B cell (primary cell): Measurements from ENCODE around the gene SFMBT2. TPM values are rescaled to one million over a fixed set of nuclear protein-coding genes. Genes with fewer than 3 reads are reported as not detected.
A peak's percentile ranks its signal among the peaks of the same experiment; 100 is the strongest.

Experiments
- ATAC-seq: fragments of 200-7000 bp; cut with Tn5 transposase; one replicate; pipeline ENCODE4 v1.10.0; 2021; ENCODE audit warnings: low read depth, mild to moderate bottlenecking, moderate number of reproducible peaks, moderate library complexity
- CTCF ChIA-PET: fragments of 350-600 bp; sonication (Branson Sonifier 250); formaldehyde crosslinking; loops from one replicate; lab custom pipeline; 2021; ENCODE audit warnings: antibody characterized with exemption, inconsistent platforms; lab: Charles Lee
- POLR2A ChIA-PET: fragments of 350-600 bp; sonication (Branson Sonifier 250); formaldehyde crosslinking; loops from one replicate; lab custom pipeline; 2021; ENCODE audit warnings: antibody characterized with exemption; lab: Charles Lee
- DNase-seq: peaks from one replicate; pipeline ENCODE4 v3.0.0; 2013
- H2AFZ ChIP-seq: 2 replicates; pipeline ENCODE4 v1.6.1; 2012; ENCODE audit warnings: mild to moderate bottlenecking, low read depth, low read length; ENCODE audit not compliant: insufficient read depth, poor library complexity, severe bottlenecking
- H3K27ac ChIP-seq, 2 donors: 1 replicate in 1 of 2; 2 replicates in 1 of 2; pipeline ENCODE4 v1.5.1; 2012 to 2013; ENCODE audit warnings: low read length in 2 of 2, mild to moderate bottlenecking in 2 of 2, moderate library complexity in 1 of 2
- H3K27me3 ChIP-seq, 4 experiments: fragments of 200-600 bp in 1 of 4; sonication (generic) in 1 of 4; replicated peaks in 1 of 4; 1 replicate in 2 of 4; 2 replicates in 2 of 4; pipeline versions ENCODE4 v1.6.1 to v1.7.0; 2013 to 2016; ENCODE audit warnings: low read length in 3 of 4, mild to moderate bottlenecking in 2 of 4, mixed read lengths in 1 of 4, moderate library complexity in 1 of 4; ENCODE audit not compliant: insufficient read depth in 4 of 4, control insufficient read depth in 3 of 4; ENCODE audit errors: control extremely low read depth in 1 of 4
- H3K36me3 ChIP-seq, 2 experiments: replicated peaks in 1 of 2; 1 replicate in 1 of 2; 2 replicates in 1 of 2; pipeline versions ENCODE4 v1.6.1 to v1.7.1; 2013; ENCODE audit warnings: low read length in 1 of 2; ENCODE audit not compliant: insufficient read depth in 2 of 2, control insufficient read depth in 1 of 2; ENCODE audit errors: control extremely low read depth in 1 of 2, extremely low read depth in 1 of 2
- H3K4me1 ChIP-seq, 2 donors: fragments of 200-600 bp in 1 of 2; sonication (generic) in 1 of 2; 1 replicate in 1 of 2; 2 replicates in 1 of 2; pipeline versions ENCODE4 v1.5.1 to v1.6.1; 2013 to 2017; ENCODE audit warnings: low read length in 2 of 2; ENCODE audit not compliant: control insufficient read depth in 2 of 2, insufficient read depth in 2 of 2
- H3K4me2 ChIP-seq: replicated peaks from 2 replicates; pipeline ENCODE3; 2012; ENCODE audit warnings: mild to moderate bottlenecking, low read depth, low read length; ENCODE audit not compliant: poor library complexity, severe bottlenecking
- H3K4me3 ChIP-seq, 5 experiments: fragments of 200-600 bp in 1 of 5; sonication (generic) in 1 of 5; 1 replicate in 3 of 5; 2 replicates in 2 of 5; pipeline versions ENCODE4 v1.5.1 to v1.7.0; 2011 to 2016; ENCODE audit warnings: low read length in 4 of 5, mild to moderate bottlenecking in 4 of 5, low read depth in 2 of 5, control low read depth in 1 of 5, moderate library complexity in 1 of 5; ENCODE audit not compliant: insufficient read depth in 1 of 5; ENCODE audit errors: control extremely low read depth in 1 of 5, extremely low read depth in 1 of 5
- H3K79me2 ChIP-seq: fragments of 200-600 bp; sonication (generic); one replicate; pipeline ENCODE4 v1.6.0; 2016; ENCODE audit warnings: low read length; ENCODE audit not compliant: control insufficient read depth, insufficient read depth
- H3K9ac ChIP-seq: fragments of 200-600 bp; sonication (generic); 2 replicates; pipeline ENCODE4 v1.6.1; 2017; ENCODE audit warnings: mild to moderate bottlenecking, low read length, moderate library complexity
- H3K9me3 ChIP-seq, 3 donors: one replicate each; pipeline versions ENCODE4 v1.6.1 to v1.7.1; 2013; ENCODE audit warnings: low read length in 2 of 3; ENCODE audit not compliant: control insufficient read depth in 2 of 3, insufficient read depth in 1 of 3; ENCODE audit errors: control extremely low read depth in 1 of 3
- H4K20me1 ChIP-seq: 2 replicates; pipeline ENCODE4 v1.6.0; 2012; ENCODE audit warnings: mild to moderate bottlenecking, low read length; ENCODE audit not compliant: insufficient read depth, control insufficient read depth, poor library complexity, severe bottlenecking
- H3K27ac Mint-ChIP-seq: one replicate; pipeline ENCODE4 v1.8.0; 2021; ENCODE audit warnings: mixed read lengths
- H3K27me3 Mint-ChIP-seq: one replicate; pipeline ENCODE4 v1.8.0; 2021; ENCODE audit warnings: mixed read lengths
- H3K4me1 Mint-ChIP-seq: one replicate; pipeline ENCODE4 v1.8.0; 2021; ENCODE audit warnings: mixed read lengths
- H3K4me3 Mint-ChIP-seq: one replicate; pipeline ENCODE4 v1.8.0; 2021; ENCODE audit warnings: mixed read lengths
- H3K9me3 Mint-ChIP-seq: one replicate; pipeline ENCODE4 v1.8.0; 2022; ENCODE audit warnings: mixed read lengths; ENCODE audit not compliant: insufficient read depth
- EZH2 ChIP-seq: IDR thresholded peaks from 2 replicates; pipeline ENCODE4 v1.6.1; 2012; ENCODE audit warnings: borderline replicate concordance, low read depth, mild to moderate bottlenecking, moderate library complexity, low read length; ENCODE audit not compliant: insufficient read depth, poor library complexity, severe bottlenecking
- WGBS: methylation state at CpG from one replicate; pipeline ENCODE4 v1.1.5; 2013; ENCODE audit warnings: missing lambda C conversion rate; ENCODE audit not compliant: insufficient coverage; 5-methylcytosine and 5-hydroxymethylcytosine counted together
- intact Hi-C: fragments of 100-400 bp; cut with micrococcal nuclease; formaldehyde crosslinking; loops from one replicate; pipeline ENCODE4 v1.10.0; 2022
- polyA plus RNA-seq: library from polyadenylated mRNA; depleted of rRNA; stranded (reverse); fragments of >200 nt; gene quantifications from 2 replicates; pipeline ENCODE4 v1.2.3, GENCODE V29; 2012
- total RNA-seq, 2 donors: library from RNA; stranded (reverse); fragments of 120-200 nt in 1 of 2; gene quantifications; 1 replicate in 1 of 2; 2 replicates in 1 of 2; pipeline versions ENCODE4 v1.2.3 to v1.2.4, GENCODE V29; 2013 to 2022
- TF ChIP-seq, protein P1 (sequence below): fragments of 200-600 bp; IDR thresholded peaks from one replicate; pipeline ENCODE4 v1.8.0; 2022; ENCODE audit warnings: antibody characterized with exemption, mild to moderate bottlenecking

SFMBT2 gene
- total and polyA plus RNA-seq, 2 donors (not counting 1 experiment from before 2014, with no cell fraction given), result 2.3 to 24.0 TPM

DNA sequence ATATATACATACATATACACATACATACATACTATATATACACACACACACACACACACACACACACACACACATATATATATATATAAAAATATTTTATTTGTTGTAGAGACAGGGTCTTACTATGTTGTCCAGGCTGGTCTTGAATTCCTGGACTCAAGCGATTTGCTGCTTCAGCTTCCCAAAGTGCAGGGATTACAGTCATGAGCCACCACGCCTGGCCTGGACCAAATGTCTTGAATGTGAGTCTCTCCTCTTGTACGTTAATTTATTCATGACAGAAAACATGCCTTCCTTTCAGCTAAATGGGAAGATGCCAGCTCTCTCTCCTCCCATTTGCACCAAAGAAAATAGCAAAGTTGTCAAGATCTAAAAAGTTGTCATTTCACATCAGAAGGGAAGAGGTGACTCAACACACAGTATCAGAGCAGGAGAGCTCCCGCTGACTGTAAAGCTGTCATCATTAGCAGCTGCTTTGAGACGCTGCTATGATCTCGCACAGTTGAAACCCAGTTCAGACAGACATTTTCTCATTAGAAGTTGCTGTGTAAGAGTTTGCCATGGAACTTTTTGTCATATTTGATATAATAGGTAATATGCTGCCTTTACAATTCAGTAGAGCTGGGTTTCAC lies 224.3 kb downstream of the SFMBT2 start:
- Histone ChIP-seq H2AFZ (no peak overlapping the region), H3K27ac (no peak overlapping the region), H3K4me3 (no peak overlapping the region), H3K27me3 (no peaks in the 10 kb centered on the region), H3K4me2 (no peak overlapping the region), H3K9me3 (peaks cover 0 to 24% (median 20%) of the 10 kb centered on the region in 3 donors), H3K4me1 (peaks cover 27 to 37% of the 10 kb centered on the region in 2 donors), H3K36me3 (no peaks in the 10 kb centered on the region), H3K79me2 (no peaks in the 10 kb centered on the region), H4K20me1 (no peaks in the 10 kb centered on the region), H3K9ac (no peak overlapping the region)
- no peaks in the 10 kb centered on the region for H3K27me3 Mint-ChIP-seq
- H3K27ac Mint-ChIP-seq, result no peak overlapping the region
- CTCF ChIA-PET, result interaction anchor here (1.6 to 1.8 kb wide), 2 partner anchors 230 to 266 kb away, joined by 3 to 4 read pairs; no protein-coding TSS in a partner anchor
- no peak overlapping the region for H3K4me3 Mint-ChIP-seq
- H3K9me3 Mint-ChIP-seq, result peaks cover 3% of the 10 kb centered on the region
- 95% methylated on average over 5 of the region's 6 CpGs for WGBS
- intact Hi-C loops, result loop anchor here (10.0 kb wide), 2 partner anchors 262 to 1158 kb away; no protein-coding TSS in a partner anchor
- no peak for DNase-seq
- no peak for ATAC-seq
- TF ChIP-seq, protein P1, sequence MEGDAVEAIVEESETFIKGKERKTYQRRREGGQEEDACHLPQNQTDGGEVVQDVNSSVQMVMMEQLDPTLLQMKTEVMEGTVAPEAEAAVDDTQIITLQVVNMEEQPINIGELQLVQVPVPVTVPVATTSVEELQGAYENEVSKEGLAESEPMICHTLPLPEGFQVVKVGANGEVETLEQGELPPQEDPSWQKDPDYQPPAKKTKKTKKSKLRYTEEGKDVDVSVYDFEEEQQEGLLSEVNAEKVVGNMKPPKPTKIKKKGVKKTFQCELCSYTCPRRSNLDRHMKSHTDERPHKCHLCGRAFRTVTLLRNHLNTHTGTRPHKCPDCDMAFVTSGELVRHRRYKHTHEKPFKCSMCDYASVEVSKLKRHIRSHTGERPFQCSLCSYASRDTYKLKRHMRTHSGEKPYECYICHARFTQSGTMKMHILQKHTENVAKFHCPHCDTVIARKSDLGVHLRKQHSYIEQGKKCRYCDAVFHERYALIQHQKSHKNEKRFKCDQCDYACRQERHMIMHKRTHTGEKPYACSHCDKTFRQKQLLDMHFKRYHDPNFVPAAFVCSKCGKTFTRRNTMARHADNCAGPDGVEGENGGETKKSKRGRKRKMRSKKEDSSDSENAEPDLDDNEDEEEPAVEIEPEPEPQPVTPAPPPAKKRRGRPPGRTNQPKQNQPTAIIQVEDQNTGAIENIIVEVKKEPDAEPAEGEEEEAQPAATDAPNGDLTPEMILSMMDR, result no peak
- no peak for TF ChIP-seq EZH2
- H3K4me1 Mint-ChIP-seq, result peaks cover 44% of the 10 kb centered on the region
- POLR2A ChIA-PET, result interaction anchor here (0.6 kb wide), 1 partner anchor 780 kb away, joined by 4 read pairs; no protein-coding TSS in a partner anchor

DNA sequence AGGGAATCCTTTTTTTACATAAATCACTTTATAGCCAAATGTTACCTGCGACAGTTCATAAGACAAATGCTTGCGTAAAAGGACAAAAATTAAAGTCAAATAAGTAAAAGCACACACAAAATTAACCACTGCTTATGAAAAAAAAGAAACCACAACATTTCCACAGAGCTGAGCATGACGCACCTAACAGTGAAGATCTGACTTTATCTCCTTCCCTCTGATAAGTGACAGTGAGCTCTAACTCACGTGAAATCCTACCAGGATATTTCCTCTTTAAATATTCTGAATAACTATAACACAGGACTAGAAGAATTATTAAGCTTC lies 225.5 kb downstream of the SFMBT2 start:
- CTCF ChIA-PET, result interaction anchor here (0.8 kb wide), 1 partner anchor 232 kb away, joined by 3 read pairs; no protein-coding TSS in a partner anchor
- POLR2A ChIA-PET, result no interaction called here

More for the DNA sequence above, 225.5 kb downstream of the SFMBT2 start:
- Histone ChIP-seq H3K4me1 (peaks cover 21 to 26% of the 10 kb centered on the region in 2 donors), H3K36me3 (no peaks in the 10 kb centered on the region), H3K9ac (peak overlapping the region; percentile 49), H3K27ac (peak overlapping the region in 1 of 2 donors; percentile 59), H2AFZ (no peak overlapping the region), H3K4me3 (peak overlapping the region in 1 of 5 experiments; percentile 52), H3K79me2 (peaks cover 3% of the 10 kb centered on the region), H3K4me2 (peak overlapping the region; percentile 65), H3K9me3 (peaks cover 0 to 13% (median 8%) of the 10 kb centered on the region in 3 donors), H3K27me3 (no peaks in the 10 kb centered on the region), H4K20me1 (no peaks in the 10 kb centered on the region)
- Mint-ChIP-seq H3K9me3 (no peaks in the 10 kb centered on the region), H3K4me1 (peaks cover 35% of the 10 kb centered on the region), H3K27me3 (no peaks in the 10 kb centered on the region), H3K4me3 (peak overlapping the region; percentile 59), H3K27ac (peak overlapping the region; percentile 64)
- no peak for TF ChIP-seq EZH2
- TF ChIP-seq, protein P1, result no peak
- WGBS, result no CpG with 5 or more reads among the region's 4 CpGs
- ATAC-seq (peak; percentile 31), DNase-seq (peak; percentile 32)
- intact Hi-C loops, result loop anchor here (10.0 kb wide), 2 partner anchors 261 to 1159 kb away; no protein-coding TSS in a partner anchor
